Adrenal gland (tissue), 5 donors: ENCODE data around the gene SRGAP2C.
"Not testable (repeated sequence)": the region's sequence is repeated elsewhere in the genome, so short reads cannot be mapped to it uniquely, and the experiment has no call there.

Source experiments
- CTCF ChIP-seq, 6 experiments: fragments of 450-650 bp in 4 of 6; fragments of 200-600 bp in 2 of 6; sonication (generic) in 1 of 6; IDR thresholded peaks; 1 replicate in 5 of 6; 2 replicates in 1 of 6; pipeline versions ENCODE4 v1.5.1 to v1.8.0; 2016 to 2021; ENCODE audit warnings: antibody characterized with exemption in 6 of 6, mild to moderate bottlenecking in 2 of 6, moderate library complexity in 1 of 6
- POLR2A ChIP-seq, 2 donors: fragments of 450-650 bp; IDR thresholded peaks; one replicate each; pipeline ENCODE4 v1.6.1; 2017; ENCODE audit warnings: antibody characterized with exemption in 2 of 2, mild to moderate bottlenecking in 2 of 2, moderate library complexity in 1 of 2
- donor health status: DM: no; HTN: no; CAD: no.

- not testable (repeated sequence) for TF ChIP-seq CTCF, POLR2A (IDR thresholded peaks at IDR 0.05)
Observed at GRCh38 chr1:121232445-121233125, 47.8 kb downstream of the SRGAP2C start.
